Measurements from ENCODE around the gene TMEM175. TPM values are rescaled to one million over a fixed set of nuclear protein-coding genes. Genes with fewer than 3 reads are reported as not detected.

The TMEM175 gene
- total and polyA plus RNA-seq, 7 donors: 4.6 to 42.6 (median 30.5) TPM

DNA sequence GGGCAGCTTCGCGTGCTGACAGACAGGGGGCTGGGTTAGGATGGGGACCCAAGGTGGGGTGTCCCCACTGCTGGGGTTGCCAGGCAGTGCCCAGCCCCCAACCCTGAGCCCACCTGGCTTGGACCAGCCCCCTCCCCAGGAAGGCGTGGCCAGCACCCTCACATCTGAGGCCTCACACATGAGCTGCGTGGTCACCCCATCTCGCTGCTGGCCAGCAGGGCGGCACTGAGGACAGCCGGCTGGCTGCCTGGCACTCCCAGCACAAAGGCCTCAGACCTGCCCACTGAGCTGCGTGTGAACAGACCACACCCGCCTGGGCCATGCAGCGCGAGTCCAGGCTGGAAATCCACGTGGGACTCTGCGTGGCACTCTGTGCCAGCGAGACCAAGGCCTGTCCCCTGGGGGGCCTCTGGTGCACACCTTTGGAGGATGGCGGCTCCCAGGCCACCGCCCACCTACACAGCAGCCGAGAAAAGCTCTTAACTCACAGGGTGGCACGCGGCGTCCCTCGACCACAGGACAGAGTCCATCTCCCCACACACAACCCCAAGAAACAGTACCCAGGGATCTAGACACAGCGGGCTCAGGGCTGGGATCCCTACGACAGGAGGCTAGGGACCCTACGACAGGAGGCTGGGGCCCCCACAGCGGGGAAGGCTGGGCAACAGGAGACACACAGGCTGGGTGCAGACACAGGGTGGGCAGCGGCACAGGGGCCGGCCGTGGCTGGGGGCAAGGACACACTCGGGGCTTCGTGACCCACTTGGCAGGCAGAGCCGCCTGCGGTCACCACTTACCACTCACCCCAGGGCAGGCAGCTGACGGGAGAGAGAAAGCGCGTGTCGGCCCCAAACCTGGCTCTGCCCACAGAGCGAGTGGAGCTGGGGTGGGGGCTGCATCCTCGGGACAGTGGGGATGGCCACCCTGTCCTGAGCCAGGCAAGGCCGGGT is 31.3 kb downstream of the TMEM175 start:
- H3K27ac ChIP-seq: no peak overlapping the region
- WGBS, 2 donors: 77 to 93% methylated on average over 39 of the region's 39 CpGs
- TF ChIP-seq, protein P1, sequence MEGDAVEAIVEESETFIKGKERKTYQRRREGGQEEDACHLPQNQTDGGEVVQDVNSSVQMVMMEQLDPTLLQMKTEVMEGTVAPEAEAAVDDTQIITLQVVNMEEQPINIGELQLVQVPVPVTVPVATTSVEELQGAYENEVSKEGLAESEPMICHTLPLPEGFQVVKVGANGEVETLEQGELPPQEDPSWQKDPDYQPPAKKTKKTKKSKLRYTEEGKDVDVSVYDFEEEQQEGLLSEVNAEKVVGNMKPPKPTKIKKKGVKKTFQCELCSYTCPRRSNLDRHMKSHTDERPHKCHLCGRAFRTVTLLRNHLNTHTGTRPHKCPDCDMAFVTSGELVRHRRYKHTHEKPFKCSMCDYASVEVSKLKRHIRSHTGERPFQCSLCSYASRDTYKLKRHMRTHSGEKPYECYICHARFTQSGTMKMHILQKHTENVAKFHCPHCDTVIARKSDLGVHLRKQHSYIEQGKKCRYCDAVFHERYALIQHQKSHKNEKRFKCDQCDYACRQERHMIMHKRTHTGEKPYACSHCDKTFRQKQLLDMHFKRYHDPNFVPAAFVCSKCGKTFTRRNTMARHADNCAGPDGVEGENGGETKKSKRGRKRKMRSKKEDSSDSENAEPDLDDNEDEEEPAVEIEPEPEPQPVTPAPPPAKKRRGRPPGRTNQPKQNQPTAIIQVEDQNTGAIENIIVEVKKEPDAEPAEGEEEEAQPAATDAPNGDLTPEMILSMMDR (IDR thresholded peaks at IDR 0.05): no peak
- TF ChIP-seq EP300 (IDR thresholded peaks at IDR 0.05) (no peak), POLR2A (IDR thresholded peaks at IDR 0.05) (no peak), POLR2AphosphoS5 (IDR thresholded peaks at IDR 0.05) (no peak)
- H3K36me3 ChIP-seq: peaks cover 0 to 31% (median 5%) of the 10 kb centered on the region in 4 donors
- H3K27me3 ChIP-seq: peaks cover 0 to 13% (median 12%) of the 10 kb centered on the region in 3 donors
- intact Hi-C loops (cut with DNase I): no loop called here
- H3K4me1 ChIP-seq: peaks cover 0 to 12% (median 11%) of the 10 kb centered on the region in 4 donors
- H3K4me3 ChIP-seq: no peak overlapping the region
- no peak for DNase-seq
- H3K9me3 ChIP-seq: no peaks in the 10 kb centered on the region

GRCh38 chr4:964346-965025 is 32.2 kb downstream of the TMEM175 start:
- H3K36me3 ChIP-seq: peaks cover 0 to 30% (median 5%) of the 10 kb centered on the region in 4 donors
- H3K4me3 ChIP-seq: no peak overlapping the region
- H3K9me3 ChIP-seq: no peaks in the 10 kb centered on the region
- H3K4me1 ChIP-seq: peaks cover 0 to 12% (median 11%) of the 10 kb centered on the region in 4 donors
- intact Hi-C loops (cut with DNase I): no loop called here
- no peak overlapping the region for H3K27ac ChIP-seq
- H3K27me3 ChIP-seq: peaks cover 0 to 17% (median 16%) of the 10 kb centered on the region in 3 donors
- no peak for TF ChIP-seq EP300 (IDR thresholded peaks at IDR 0.05)
- TF ChIP-seq POLR2A (IDR thresholded peaks at IDR 0.05): no peak
- TF ChIP-seq POLR2AphosphoS5 (IDR thresholded peaks at IDR 0.05): no peak
- TF ChIP-seq, protein P1 (IDR thresholded peaks at IDR 0.05): no peak
- no peak for DNase-seq
- 91 to 94% methylated on average over 23 of the region's 23 CpGs for WGBS, 2 donors

- H3K27me3 ChIP-seq: peaks cover 0 to 17% (median 16%) of the 10 kb centered on the region in 3 donors
- H3K9me3 ChIP-seq: no peaks in the 10 kb centered on the region
- WGBS, 2 donors: 93 to 95% methylated on average over 26 of the region's 26 CpGs
- DNase-seq: no peak
- H3K4me3 ChIP-seq: no peak overlapping the region
- intact Hi-C loops (cut with DNase I): no loop called here
- H3K4me1 ChIP-seq: peaks cover 0 to 12% (median 11%) of the 10 kb centered on the region in 4 donors
- H3K27ac ChIP-seq: no peak overlapping the region
- peaks cover 0 to 30% (median 5%) of the 10 kb centered on the region in 4 donors for H3K36me3 ChIP-seq
- TF ChIP-seq EP300 (IDR thresholded peaks at IDR 0.05): no peak
- no peak for TF ChIP-seq POLR2AphosphoS5 (IDR thresholded peaks at IDR 0.05)
- TF ChIP-seq POLR2A (IDR thresholded peaks at IDR 0.05): no peak
- TF ChIP-seq, protein P1 (IDR thresholded peaks at IDR 0.05): no peak
Observed at GRCh38 chr4:965048-965765, 32.9 kb downstream of the TMEM175 start.

GRCh38 chr4:965766-966134 is 33.5 kb downstream of the TMEM175 start:
- Histone ChIP-seq H3K4me1 (peaks cover 0 to 12% (median 11%) of the 10 kb centered on the region in 4 donors), H3K9me3 (no peaks in the 10 kb centered on the region), H3K27me3 (peaks cover 0 to 17% (median 16%) of the 10 kb centered on the region in 3 donors), H3K36me3 (peaks cover 0 to 30% (median 5%) of the 10 kb centered on the region in 4 donors), H3K27ac (no peak overlapping the region), H3K4me3 (no peak overlapping the region)
- intact Hi-C loops (cut with DNase I): no loop called here
- TF ChIP-seq, protein P1 (IDR thresholded peaks at IDR 0.05): no peak
- no peak for TF ChIP-seq EP300 (IDR thresholded peaks at IDR 0.05)
- no peak for TF ChIP-seq POLR2A (IDR thresholded peaks at IDR 0.05)
- no peak for TF ChIP-seq POLR2AphosphoS5 (IDR thresholded peaks at IDR 0.05)
- WGBS, 2 donors: 90 to 96% methylated on average over 21 of the region's 21 CpGs
- no peak for DNase-seq
